Measurements from ENCODE around the gene KIF16B. TPM values are rescaled to one million over a fixed set of nuclear protein-coding genes. Genes with fewer than 3 reads are reported as not detected.
"Not testable (repeated sequence)": the region's sequence is repeated elsewhere in the genome, so short reads cannot be mapped to it uniquely, and the experiment has no call there.

The KIF16B gene
- total RNA-seq, 1 donor from 2014 or later: 22.1 TPM

- no peak for DNase-seq
Observed at GRCh38 chr20:16245879-16246278, 327.4 kb downstream of the KIF16B start.

GRCh38 chr20:16244892-16245291 is 328.4 kb downstream of the KIF16B start:
- no peak for DNase-seq

- DNase-seq: no peak
Observed at GRCh38 chr20:16243470-16243869, 329.8 kb downstream of the KIF16B start.

- DNase-seq: no peak
Observed at GRCh38 chr20:16241911-16242310, 331.3 kb downstream of the KIF16B start.

- no peak for DNase-seq
Observed at GRCh38 chr20:16240355-16240754, 332.9 kb downstream of the KIF16B start.

GRCh38 chr20:16236589-16237241 is 336.5 kb downstream of the KIF16B start:
- DNase-seq: no peak

GRCh38 chr20:16230402-16230801 is 342.8 kb downstream of the KIF16B start:
- no peak for DNase-seq

GRCh38 chr20:16229813-16230212 is 343.4 kb downstream of the KIF16B start:
- DNase-seq: no peak

- no peak for DNase-seq
Observed at GRCh38 chr20:16228722-16229121, 344.5 kb downstream of the KIF16B start.

GRCh38 chr20:16226961-16227360 is 346.3 kb downstream of the KIF16B start:
- not testable (repeated sequence) for DNase-seq

GRCh38 chr20:16224836-16225235 is 348.4 kb downstream of the KIF16B start:
- peak; percentile 76 for DNase-seq

- DNase-seq: no peak
Observed at GRCh38 chr20:16222859-16223411, 350.3 kb downstream of the KIF16B start.

Other genes starting within 250 kb of the KIF16B start
- gene SNRPB2, start 156.6 kb upstream of the KIF16B start, total RNA-seq: 40.4 TPM
- not detected for gene OTOR, start 174.9 kb upstream of the KIF16B start, total RNA-seq